Ramos (cell line): ENCODE data around the gene CNTNAP2.

Source experiments
- in situ Hi-C: fragments of 300-500 bp; cut with MboI; formaldehyde crosslinking; loops from one replicate; pipeline ENCODE4 v1.14.3; 2022; ENCODE audit warnings: low sequenced_read_pairs; ENCODE audit not compliant: unreplicated experiment

The CNTNAP2 gene

GRCh38 chr7:146405737-146406136 lies 289.1 kb downstream of the CNTNAP2 start:
- in situ Hi-C loops: no loop called here

GRCh38 chr7:146411975-146412374 lies 295.4 kb downstream of the CNTNAP2 start:
- in situ Hi-C loops: no loop called here

GRCh38 chr7:146412781-146413180 lies 296.2 kb downstream of the CNTNAP2 start:
- in situ Hi-C loops: no loop called here

- in situ Hi-C loops: no loop called here
These were observed 297.8 kb downstream of the CNTNAP2 start for GRCh38 chr7:146414373-146414772.

- in situ Hi-C loops: no loop called here
These were observed 298.3 kb downstream of the CNTNAP2 start for GRCh38 chr7:146414937-146415336.

- in situ Hi-C loops: no loop called here
These were observed 300.6 kb downstream of the CNTNAP2 start for GRCh38 chr7:146417176-146417575.

- in situ Hi-C loops: no loop called here
These were observed 306.8 kb downstream of the CNTNAP2 start for GRCh38 chr7:146423446-146423845.

- in situ Hi-C loops: no loop called here
These were observed 307.5 kb downstream of the CNTNAP2 start for GRCh38 chr7:146424084-146424483.

- in situ Hi-C loops: no loop called here
These were observed 316.9 kb downstream of the CNTNAP2 start for GRCh38 chr7:146433501-146433900.

- in situ Hi-C loops: no loop called here
These were observed 326.5 kb downstream of the CNTNAP2 start for GRCh38 chr7:146443102-146443501.

- in situ Hi-C loops: no loop called here
These were observed 333.0 kb downstream of the CNTNAP2 start for GRCh38 chr7:146449625-146450024.

- in situ Hi-C loops: no loop called here
These were observed 338.6 kb downstream of the CNTNAP2 start for GRCh38 chr7:146455091-146455655.

GRCh38 chr7:146479040-146479439 lies 362.4 kb downstream of the CNTNAP2 start:
- in situ Hi-C loops: no loop called here

GRCh38 chr7:146486519-146486918 lies 369.9 kb downstream of the CNTNAP2 start:
- in situ Hi-C loops: no loop called here

GRCh38 chr7:146492017-146492416 lies 375.4 kb downstream of the CNTNAP2 start:
- in situ Hi-C loops: no loop called here

GRCh38 chr7:146494952-146495596 lies 378.5 kb downstream of the CNTNAP2 start:
- in situ Hi-C loops: no loop called here

GRCh38 chr7:146496657-146497056 lies 380.1 kb downstream of the CNTNAP2 start:
- in situ Hi-C loops: no loop called here

- in situ Hi-C loops: no loop called here
These were observed 383.4 kb downstream of the CNTNAP2 start for GRCh38 chr7:146499970-146500369.

GRCh38 chr7:146503844-146504243 lies 387.2 kb downstream of the CNTNAP2 start:
- in situ Hi-C loops: no loop called here

GRCh38 chr7:146510088-146510680 lies 393.6 kb downstream of the CNTNAP2 start:
- in situ Hi-C loops: no loop called here

- in situ Hi-C loops: no loop called here
These were observed 397.7 kb downstream of the CNTNAP2 start for GRCh38 chr7:146514304-146514703.

GRCh38 chr7:146528581-146528980 lies 412.0 kb downstream of the CNTNAP2 start:
- in situ Hi-C loops: no loop called here
